Muscle of leg (tissue), 11 donors: ENCODE data around the gene HOXB2. TPM values are rescaled to one million over a fixed set of nuclear protein-coding genes. Genes with fewer than 3 reads are reported as not detected.

ENCODE experiments used
- DNase-seq: peaks from one replicate; pipeline ENCODE4 v3.0.0; 2013
- H3K27ac ChIP-seq: one replicate; pipeline ENCODE4 v1.5.1; 2013; ENCODE audit warnings: mild to moderate bottlenecking, low read length, control low read depth
- H3K27me3 ChIP-seq: one replicate; pipeline ENCODE4 v1.6.1; 2013; ENCODE audit warnings: low read length; ENCODE audit not compliant: control insufficient read depth, insufficient read depth
- H3K36me3 ChIP-seq: one replicate; pipeline ENCODE4 v1.6.1; 2013; ENCODE audit warnings: low read length; ENCODE audit not compliant: control insufficient read depth, insufficient read depth
- H3K4me1 ChIP-seq: one replicate; pipeline ENCODE4 v1.6.1; 2013; ENCODE audit warnings: low read length; ENCODE audit not compliant: control insufficient read depth, insufficient read depth
- H3K4me3 ChIP-seq: one replicate; pipeline ENCODE4 v1.5.1; 2013; ENCODE audit warnings: low read length, control low read depth
- H3K9me3 ChIP-seq: replicated peaks from 2 replicates; pipeline ENCODE4 v1.6.1; 2013; ENCODE audit warnings: low read depth, low read length; ENCODE audit not compliant: control insufficient read depth
- WGBS: methylation state at CpG from one replicate; pipeline ENCODE4 v1.1.5; 2013; ENCODE audit warnings: missing lambda C conversion rate; ENCODE audit not compliant: insufficient coverage; 5-methylcytosine and 5-hydroxymethylcytosine counted together
- polyA plus RNA-seq, 8 donors: library from polyadenylated mRNA; unstranded; fragments of 120-200 nt; gene quantifications; one replicate each; pipeline versions ENCODE4 v1.2.1 to v1.2.3, GENCODE V29; 2013; ENCODE audit warnings: inconsistent platforms in 1 of 8, low replicate concordance in 1 of 8; ENCODE audit not compliant: insufficient read length in 8 of 8, insufficient read depth in 1 of 8
- total RNA-seq: library from RNA; stranded (reverse); fragments of 120-200 nt; gene quantifications from one replicate; pipeline ENCODE4 v1.2.4, GENCODE V29; 2013

The HOXB2 gene
- total and polyA plus RNA-seq, 9 donors = 2.7 to 14.2 (median 10.0) TPM

DNA sequence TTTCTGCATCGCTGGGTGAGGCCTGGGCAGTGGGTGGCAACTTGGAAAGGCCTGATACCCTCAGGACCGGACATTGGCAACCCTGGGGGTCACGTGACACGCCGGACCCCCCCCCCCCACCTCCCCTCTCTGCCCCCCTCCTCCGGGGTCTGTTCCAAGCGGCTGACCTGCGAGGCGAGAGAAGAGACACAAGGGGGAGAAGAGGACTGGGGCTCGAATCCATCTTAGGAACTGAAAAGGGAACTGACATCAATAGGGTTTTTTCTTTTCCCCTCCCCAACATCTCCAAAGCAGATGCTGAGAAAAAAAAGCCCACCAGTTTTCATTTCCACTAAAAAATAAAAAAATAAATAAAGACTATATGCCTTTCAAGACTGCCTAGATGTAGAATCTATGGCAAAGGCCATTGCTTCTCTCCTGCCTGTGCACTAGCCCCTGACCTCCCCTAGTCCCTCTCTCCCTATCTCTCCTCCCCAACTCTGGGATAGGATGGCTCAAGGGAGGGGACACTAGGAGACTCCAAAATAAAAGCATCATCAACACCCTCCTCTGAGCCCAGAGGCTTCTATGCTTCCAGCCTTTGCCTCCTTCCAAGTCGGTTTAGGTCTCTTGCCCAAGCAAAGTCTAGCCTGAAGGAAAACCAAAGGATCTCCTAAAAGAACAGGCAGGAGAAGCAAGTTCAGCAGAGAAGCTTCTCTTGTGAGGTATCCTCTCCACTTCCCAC is 7.7 kb upstream of the HOXB2 start:
- Histone ChIP-seq H3K27ac (peak overlapping the region; percentile 13), H3K9me3 (no peaks in the 10 kb centered on the region), H3K4me3 (no peak overlapping the region), H3K36me3 (peaks cover 6% of the 10 kb centered on the region), H3K27me3 (peaks cover 80% of the 10 kb centered on the region), H3K4me1 (peaks cover 34% of the 10 kb centered on the region)
- no peak for DNase-seq
- 25% methylated on average over 1 of the region's 11 CpGs for WGBS

DNA sequence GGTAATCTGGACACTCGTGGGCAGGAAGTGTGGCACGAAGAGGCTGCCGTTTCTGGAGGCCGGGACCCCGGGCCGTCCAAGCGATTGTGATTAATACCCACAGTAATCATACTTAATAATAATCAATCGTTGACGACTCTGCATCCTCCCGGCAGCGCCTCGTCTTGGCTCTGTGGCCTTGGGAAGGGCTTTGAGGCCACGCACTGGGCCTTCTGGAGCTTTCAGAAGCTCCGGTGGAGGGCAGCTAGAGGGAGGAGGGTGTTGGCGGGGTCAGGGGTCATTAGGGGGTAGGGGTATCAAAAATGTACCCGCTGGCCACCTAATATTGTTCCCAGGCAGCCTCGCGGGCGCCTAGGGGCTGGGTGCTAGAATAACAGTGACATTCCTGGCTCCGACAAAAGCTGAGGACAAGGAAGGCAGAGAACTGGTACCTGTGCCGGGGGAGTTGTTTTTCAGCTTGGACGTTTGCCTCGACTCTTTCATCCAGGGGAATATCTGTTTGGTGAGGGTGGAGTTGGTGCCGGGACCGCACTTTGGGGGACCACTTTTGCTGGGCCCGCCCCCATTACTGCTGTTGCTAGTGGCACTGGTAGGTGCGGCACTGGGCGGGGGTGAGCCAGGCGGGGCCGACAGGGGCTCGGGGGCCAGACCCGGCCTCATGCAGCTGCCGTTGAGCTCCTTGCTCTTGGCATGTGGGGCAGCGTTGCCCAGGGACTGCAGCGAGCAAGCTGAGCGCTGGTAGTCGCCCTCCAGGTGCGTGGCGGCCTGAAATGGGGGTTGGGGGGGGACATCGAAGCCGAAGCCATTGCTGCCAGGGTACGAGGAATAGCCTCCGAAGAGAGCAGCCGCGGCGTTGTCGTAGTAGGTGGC is 6.9 kb upstream of the HOXB2 start:
- Histone ChIP-seq H3K4me1 (peaks cover 40% of the 10 kb centered on the region), H3K4me3 (no peak overlapping the region), H3K36me3 (peaks cover 6% of the 10 kb centered on the region), H3K27me3 (peaks cover 79% of the 10 kb centered on the region), H3K9me3 (no peaks in the 10 kb centered on the region), H3K27ac (no peak overlapping the region)
- DNase-seq = no peak
- 48% methylated on average over 45 of the region's 47 CpGs for WGBS

DNA sequence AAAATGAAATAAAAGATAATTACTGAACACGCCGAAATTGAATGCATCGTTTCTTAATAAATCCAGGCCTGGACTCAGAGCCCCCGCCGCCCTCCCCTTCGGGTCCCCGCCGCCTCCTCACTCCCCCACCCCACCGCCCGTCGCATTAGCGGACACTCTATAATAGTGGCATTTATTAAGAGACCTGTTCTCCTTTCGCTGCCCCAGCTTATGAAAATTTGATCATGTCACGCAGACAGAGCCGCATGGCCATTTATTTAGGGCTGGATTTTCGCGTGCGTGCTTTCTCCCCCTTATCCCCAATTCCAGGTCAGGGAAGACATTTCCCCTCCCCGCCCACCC is 6.3 kb upstream of the HOXB2 start:
- Histone ChIP-seq H3K9me3 (no peaks in the 10 kb centered on the region), H3K4me3 (no peak overlapping the region), H3K36me3 (peaks cover 6% of the 10 kb centered on the region), H3K27me3 (peaks cover 81% of the 10 kb centered on the region), H3K4me1 (peaks cover 46% of the 10 kb centered on the region), H3K27ac (no peak overlapping the region)
- 32% methylated on average over 9 of the region's 19 CpGs for WGBS
- DNase-seq = no peak

DNA sequence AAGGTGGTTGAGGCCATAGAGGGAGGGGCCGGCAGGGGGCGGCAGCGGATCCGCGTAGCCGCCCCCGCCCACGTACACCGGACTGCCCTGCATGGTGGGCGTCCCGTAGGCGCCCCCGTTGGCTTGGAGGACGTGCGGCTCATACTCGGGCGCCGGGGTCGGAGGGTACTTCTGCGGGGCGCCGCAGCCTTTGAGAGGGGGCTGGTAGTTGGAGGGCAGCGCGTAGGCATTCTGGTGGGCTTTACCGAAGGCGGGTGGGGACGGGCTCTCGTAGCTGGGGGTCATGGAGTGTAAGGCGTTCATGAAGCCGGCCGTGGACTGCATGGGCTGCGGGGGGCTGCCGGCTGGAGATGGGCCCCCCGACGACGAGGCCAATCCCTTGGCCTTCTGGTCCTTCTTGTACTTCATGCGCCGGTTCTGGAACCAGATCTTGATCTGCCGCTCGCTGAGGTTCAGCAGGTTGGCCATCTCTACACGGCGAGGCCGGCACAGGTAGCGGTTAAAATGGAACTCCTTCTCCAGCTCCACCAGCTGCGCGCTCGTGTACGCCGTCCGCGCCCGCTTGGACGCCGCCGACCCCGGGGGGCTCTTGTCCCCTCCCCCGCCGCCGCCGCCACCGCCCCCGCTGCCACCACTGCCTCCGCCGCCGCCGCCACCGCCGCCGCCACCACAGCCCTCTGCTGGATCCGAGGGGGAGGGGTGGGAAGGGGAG is 5.7 kb upstream of the HOXB2 start:
- H3K9me3 ChIP-seq = no peaks in the 10 kb centered on the region
- H3K4me1 ChIP-seq = peaks cover 46% of the 10 kb centered on the region
- no peak overlapping the region for H3K4me3 ChIP-seq
- no peak overlapping the region for H3K27ac ChIP-seq
- 33% methylated on average over 44 of the region's 70 CpGs for WGBS
- DNase-seq = no peak
- H3K36me3 ChIP-seq = peaks cover 6% of the 10 kb centered on the region
- H3K27me3 ChIP-seq = peaks cover 77% of the 10 kb centered on the region

DNA sequence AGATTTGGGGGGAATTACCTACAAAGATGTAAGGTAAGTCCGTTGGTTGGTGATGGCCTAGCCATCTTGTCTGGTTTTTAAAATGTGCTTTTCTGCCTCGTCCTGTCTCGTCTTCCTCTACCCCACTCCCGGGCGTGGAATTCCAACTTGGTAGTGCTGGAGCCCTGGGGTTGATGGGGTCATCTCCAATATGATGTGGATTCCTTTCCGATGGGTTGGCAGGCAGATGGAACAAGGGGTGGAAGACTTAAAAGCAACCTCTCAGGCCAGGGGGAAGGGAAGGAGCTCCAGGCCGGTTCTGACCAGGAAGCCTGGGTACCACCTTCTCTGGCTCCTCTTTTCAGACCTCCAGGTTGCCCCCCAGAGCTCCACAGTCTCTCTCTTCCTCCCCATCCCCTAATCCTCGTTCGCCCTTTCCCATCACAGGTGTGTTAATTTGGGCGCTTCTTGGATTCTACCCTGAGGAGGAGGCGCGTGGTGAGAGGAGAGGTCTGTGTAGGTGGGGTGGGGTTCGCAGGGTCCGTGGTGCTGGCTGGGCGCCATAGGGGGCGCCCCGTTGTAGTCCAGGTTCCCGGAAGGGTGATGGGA is 5.1 kb upstream of the HOXB2 start:
- no peaks in the 10 kb centered on the region for H3K9me3 ChIP-seq
- 44% methylated on average over 8 of the region's 18 CpGs for WGBS
- DNase-seq = no peak
- H3K27ac ChIP-seq = no peak overlapping the region
- no peak overlapping the region for H3K4me3 ChIP-seq
- H3K36me3 ChIP-seq = peaks cover 6% of the 10 kb centered on the region
- H3K27me3 ChIP-seq = peaks cover 80% of the 10 kb centered on the region
- H3K4me1 ChIP-seq = peaks cover 51% of the 10 kb centered on the region

DNA sequence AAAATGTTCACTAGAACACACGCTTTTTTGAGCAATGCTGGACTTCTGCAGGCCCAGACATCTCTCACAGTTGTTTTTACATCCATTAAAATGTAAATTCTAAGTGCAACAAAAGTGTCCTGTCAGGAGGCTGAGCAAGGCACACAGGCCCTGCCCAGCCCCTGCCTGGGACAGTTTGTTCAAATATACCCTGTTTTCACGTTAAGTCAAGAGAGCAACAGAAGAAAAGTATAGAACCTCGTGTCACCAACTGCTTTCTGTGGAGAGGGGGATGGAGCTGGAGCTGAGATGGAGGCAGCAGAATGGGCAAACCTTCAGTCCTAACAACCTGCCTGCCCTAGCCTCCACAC is 4.3 kb upstream of the HOXB2 start:
- no peak overlapping the region for H3K4me3 ChIP-seq
- H3K36me3 ChIP-seq = peaks cover 6% of the 10 kb centered on the region
- DNase-seq = no peak
- peaks cover 80% of the 10 kb centered on the region for H3K27me3 ChIP-seq
- H3K27ac ChIP-seq = no peak overlapping the region
- H3K4me1 ChIP-seq = peaks cover 44% of the 10 kb centered on the region
- no peaks in the 10 kb centered on the region for H3K9me3 ChIP-seq
- WGBS = 50% methylated on average over 1 of the region's 3 CpGs

DNA sequence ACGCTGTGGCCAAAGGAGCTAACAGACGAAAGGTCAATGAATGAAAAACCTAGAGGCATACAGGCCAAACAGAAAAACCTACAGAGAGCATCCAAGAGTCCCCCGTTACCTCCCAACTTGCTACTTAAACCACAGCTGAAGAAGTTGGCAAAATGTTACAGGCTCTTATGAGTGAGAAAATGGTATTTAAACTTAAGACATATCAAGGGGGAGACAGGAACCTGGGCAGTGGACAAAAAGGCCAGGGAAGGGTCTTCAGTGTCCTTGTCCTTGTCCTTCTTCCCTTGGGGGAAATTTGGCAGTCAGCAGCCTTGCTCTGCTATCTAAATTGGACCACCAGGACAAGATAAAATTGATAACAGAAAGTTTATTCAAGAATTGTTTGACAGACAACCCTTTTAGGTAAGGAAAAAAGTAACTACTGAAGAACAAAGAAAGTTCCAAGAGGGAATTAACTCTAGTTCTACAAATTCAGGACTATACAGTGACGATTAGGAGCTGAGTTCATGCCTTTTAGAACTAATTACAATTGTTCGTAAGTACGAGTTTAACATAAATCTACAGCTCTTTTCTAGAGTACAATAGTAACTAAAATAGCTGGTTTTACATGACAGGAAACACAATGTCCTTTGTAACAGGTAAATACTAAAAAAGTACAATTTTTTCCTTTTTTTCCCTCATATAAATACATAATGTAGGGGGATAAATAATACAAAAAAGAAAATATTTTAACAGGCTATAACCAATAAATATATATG is 3.8 kb upstream of the HOXB2 start:
- peak overlapping the region; percentile 96 for H3K27ac ChIP-seq
- no peak for DNase-seq
- peaks cover 40% of the 10 kb centered on the region for H3K4me1 ChIP-seq
- H3K27me3 ChIP-seq = peaks cover 78% of the 10 kb centered on the region
- H3K36me3 ChIP-seq = peaks cover 6% of the 10 kb centered on the region
- no CpG with 5 or more reads among the region's 6 CpGs for WGBS
- H3K4me3 ChIP-seq = no peak overlapping the region
- H3K9me3 ChIP-seq = no peaks in the 10 kb centered on the region

DNA sequence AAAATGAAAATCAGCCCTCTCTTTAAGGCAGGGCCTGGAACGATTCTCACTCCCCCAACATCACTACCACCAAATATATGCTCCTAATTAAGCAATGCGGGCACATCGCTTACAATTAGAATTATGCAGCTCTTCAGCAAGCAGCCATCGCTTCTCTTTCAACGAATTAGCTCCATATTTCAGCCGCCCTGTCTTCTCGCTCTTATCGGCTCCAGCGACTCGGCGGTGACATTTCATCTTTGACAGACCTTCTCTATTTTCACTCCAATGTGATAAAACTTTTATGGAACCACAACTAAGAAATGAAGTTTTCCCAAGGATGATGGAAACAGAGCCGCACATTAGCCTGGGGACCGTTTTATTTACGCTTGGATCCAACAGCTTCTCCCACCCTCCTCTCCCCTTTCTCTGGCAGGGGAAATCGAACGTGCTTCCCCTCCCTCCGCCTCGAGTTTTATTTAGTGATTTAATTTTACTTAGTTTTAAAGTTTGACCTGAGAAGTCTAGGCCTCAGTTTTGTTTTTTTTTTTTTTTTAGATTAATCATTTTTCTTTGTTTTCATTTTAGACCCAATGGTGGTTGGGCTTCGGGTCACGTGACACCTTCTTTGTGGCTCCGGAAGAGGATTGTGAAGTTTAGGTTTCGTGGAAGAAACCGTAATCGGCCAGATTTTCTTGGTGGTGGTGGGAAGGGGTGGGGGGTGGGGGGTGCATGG is 3.1 kb upstream of the HOXB2 start:
- Histone ChIP-seq H3K4me3 (peak overlapping the region; percentile 2), H3K27ac (peak overlapping the region; percentile 96), H3K9me3 (no peaks in the 10 kb centered on the region), H3K36me3 (peaks cover 6% of the 10 kb centered on the region), H3K4me1 (peaks cover 38% of the 10 kb centered on the region), H3K27me3 (peaks cover 80% of the 10 kb centered on the region)
- 25% methylated on average over 15 of the region's 24 CpGs for WGBS
- no peak for DNase-seq
